ENCODE data around the gene ADAM12. TPM values are rescaled to one million over a fixed set of nuclear protein-coding genes. Genes with fewer than 3 reads are reported as not detected.
A peak's percentile ranks its signal among the peaks of the same experiment; 100 is the strongest.

ADAM12 gene
- total and polyA plus RNA-seq, 9 of the 15 experiments (the other 6 are each of a cell fraction or from before 2014, with no cell fraction given): not detected

- no peak for TF ChIP-seq ZBTB8A (IDR thresholded peaks at IDR 0.05; ENCODE audit: partially characterized antibody)
- TF ChIP-seq ELK3 (CRISPR knock-in tag; IDR thresholded peaks at IDR 0.05): no peak
- TF ChIP-seq MIER1 (IDR thresholded peaks at IDR 0.05; ENCODE audit: low read depth): no peak
These were observed 405.1 kb downstream of the ADAM12 start (continued) for GRCh38 chr10:125983161-125983560.

- Histone ChIP-seq H3K27ac (ENCODE audit: extremely low read depth, low read depth, low read length) (no peak overlapping the region), H3K9ac (ENCODE audit: insufficient read depth in 1 of 2, low read depth in 2 of 2, low read length in 2 of 2) (no peak overlapping the region), H3K36me3 (ENCODE audit: control insufficient read depth, insufficient read depth, low read length) (no peaks in the 10 kb centered on the region), H3K4me1 (replicated peaks in 1 of 2; ENCODE audit: control insufficient read depth in 2 of 2, insufficient read depth in 2 of 2, low read length in 2 of 2) (no peaks in the 10 kb centered on the region; a peak in 1 of 5 replicates), H3K9me3 (replicated peaks; ENCODE audit: control insufficient read depth, insufficient read depth, low read depth, low read length) (no peaks in the 10 kb centered on the region), H3K4me2 (ENCODE audit: insufficient read depth, low read length) (no peak overlapping the region), H4K20me1 (replicated peaks; ENCODE audit: control insufficient read depth, insufficient read depth, low read length) (peaks cover 3% of the 10 kb centered on the region; the same call in 1 of the 2 replicates), H3K79me2 (ENCODE audit: control insufficient read depth, insufficient read depth, low read length) (no peaks in the 10 kb centered on the region), H3K4me3 (no peak overlapping the region), H3K27me3 (ENCODE audit: control insufficient read depth in 2 of 2, insufficient read depth in 2 of 2, low read length in 2 of 2) (peaks cover 0 to 13% of the 10 kb centered on the region in 2 experiments; a peak in 2 of 5 replicates), H3K9me1 (ENCODE audit: control insufficient read depth, insufficient read depth, low read length) (no peaks in the 10 kb centered on the region), H2AFZ (ENCODE audit: low read depth, low read length) (no peak overlapping the region)
- peak; percentile 51 for FAIRE-seq
- ChIA-PET CTCF (ENCODE audit: low intra/inter-chr PET ratio) (interaction anchor here (0.6 to 1.0 kb wide), 4 partner anchors 114 to 522 kb away, joined by 3 to 4 read pairs (median 3); no protein-coding TSS in a partner anchor), POLR2A (interaction anchor here (0.5 to 0.8 kb wide), 2 partner anchors 113 to 317 kb away, joined by 3 read pairs; no protein-coding TSS in a partner anchor)
- ATAC-seq: peak; percentile 84
- peak in 3 of 4 experiments; percentile 8 to 53 (median 17) for DNase-seq (ENCODE audit: extremely low read depth in 1 of 4, low spot score in 3 of 4)
- WGBS (ENCODE audit: insufficient coverage, low coverage, missing lambda C conversion rate): 0% methylated on average over 4 of the region's 6 CpGs
- no TSS peak for BruUV-seq (replicated peaks)
- intact Hi-C loops (cut with micrococcal nuclease) (loop anchor here (2.0 to 10.0 kb wide), 6 partner anchors 115 to 1872 kb away; partner anchors contain the start of gene ADAM12), in situ Hi-C loops (cut with MboI) (loop anchor here (10.0 kb wide), 1 partner anchor 522 kb away; no protein-coding TSS in a partner anchor)
- TF ChIP-seq RBM15 (IDR thresholded peaks at IDR 0.05; ENCODE audit: insufficient read depth, low read length): no peak
- peak; percentile 50; the same call in 1 of the 2 replicates for TF ChIP-seq SMC3 (conservative IDR thresholded peaks at IDR 0.05; ENCODE audit: insufficient read depth, low read depth, low read length)
- TF ChIP-seq DEAF1 (CRISPR knock-in tag; IDR thresholded peaks at IDR 0.05): peak; percentile 47; the same call in 1 of the 2 replicates
- no peak for TF ChIP-seq PCBP2 (IDR thresholded peaks at IDR 0.05; ENCODE audit: low read depth, low read length, poor library complexity, severe bottlenecking)
- TF ChIP-seq CTCF (IDR thresholded peaks at IDR 0.05 in 2 of 3, conservative IDR thresholded peaks at IDR 0.05 in 1 of 3; ENCODE audit: insufficient read depth in 2 of 3, low read depth in 1 of 3, low read length in 3 of 3): peak; percentile 36 to 62 (median 58); a peak in 5 of 6 replicates
- TF ChIP-seq GABPB2 (CRISPR knock-in tag; conservative IDR thresholded peaks at IDR 0.05): no peak
These were observed 405.9 kb downstream of the ADAM12 start for GRCh38 chr10:125982260-125982948.

All from K562 (cell line).